PC-9 (cell line): ENCODE data around the gene TMPRSS4. TPM values are rescaled to one million over a fixed set of nuclear protein-coding genes. Genes with fewer than 3 reads are reported as not detected.

Experiments used
- BruUV-seq: library from RNA; stranded (reverse); fragments of 400-500 nt; replicated peaks from 2 replicates; lab custom pipeline; 2021; lab: Mats Ljungman, UMichigan
- CTCF ChIA-PET: fragments of 300-600 bp; sonication (Branson Sonifier 250); formaldehyde crosslinking; loops from one replicate; lab custom pipeline; 2022; ENCODE audit warnings: antibody characterized with exemption; lab: Charles Lee
- POLR2A ChIA-PET: fragments of 300-600 bp; sonication (Branson Sonifier 250); formaldehyde crosslinking; loops from one replicate; lab custom pipeline; 2022; ENCODE audit warnings: antibody characterized with exemption; ENCODE audit not compliant: unreplicated experiment; lab: Charles Lee
- DNase-seq, 2 experiments: peaks; one replicate each; pipeline versions ENCODE4 v3.0.0 to v3.0.0-alpha.2; 2015 to 2022; ENCODE audit warnings: mixed read lengths in 1 of 2
- H2AFZ ChIP-seq: fragments of 200-600 bp; sonication (generic); 2 replicates; pipeline ENCODE4 v1.8.1; 2017; ENCODE audit warnings: antibody characterized with exemption
- H3F3A ChIP-seq: fragments of 200-600 bp; sonication (generic); 2 replicates; pipeline ENCODE4 v1.8.1; 2017; ENCODE audit warnings: antibody characterized with exemption, mild to moderate bottlenecking, low read depth; ENCODE audit not compliant: insufficient read depth
- H3K27ac ChIP-seq: fragments of 200-600 bp; sonication (generic); 2 replicates; pipeline ENCODE4 v1.6.1; 2016; ENCODE audit warnings: mixed run types
- H3K27me3 ChIP-seq: fragments of 200-600 bp; sonication (generic); 2 replicates; pipeline ENCODE4 v1.6.1; 2016; ENCODE audit warnings: low read depth, mixed run types; ENCODE audit not compliant: insufficient read depth
- H3K36me3 ChIP-seq: fragments of 200-600 bp; sonication (generic); 2 replicates; pipeline ENCODE4 v1.6.1; 2016; ENCODE audit warnings: low read depth, mixed run types
- H3K4me1 ChIP-seq: fragments of 200-600 bp; sonication (generic); replicated peaks from 2 replicates; pipeline ENCODE4 v1.6.1; 2016; ENCODE audit warnings: mixed run types; ENCODE audit not compliant: insufficient read depth
- H3K4me2 ChIP-seq: fragments of 200-600 bp; sonication (generic); 2 replicates; pipeline ENCODE4 v1.6.1; 2017; ENCODE audit warnings: mixed run types
- H3K4me3 ChIP-seq: fragments of 200-600 bp; sonication (generic); 2 replicates; pipeline ENCODE4 v1.6.1; 2016; ENCODE audit warnings: mixed run types
- H3K79me2 ChIP-seq: fragments of 200-600 bp; sonication (generic); 2 replicates; pipeline ENCODE4 v1.6.1; 2017; ENCODE audit warnings: low read depth, mixed run types
- H3K9me2 ChIP-seq: fragments of 200-600 bp; sonication (generic); 2 replicates; pipeline ENCODE4 v1.8.1; 2017; ENCODE audit warnings: mild to moderate bottlenecking; ENCODE audit not compliant: insufficient read depth
- H3K9me3 ChIP-seq: fragments of 200-600 bp; sonication (generic); 2 replicates; pipeline ENCODE4 v1.8.1; 2016; ENCODE audit warnings: low read depth; ENCODE audit not compliant: insufficient read depth
- H4K20me1 ChIP-seq: fragments of 200-600 bp; sonication (generic); 2 replicates; pipeline ENCODE4 v1.8.1; 2017; ENCODE audit not compliant: insufficient read depth
- EZH2 ChIP-seq: fragments of 200-600 bp; sonication (generic); IDR thresholded peaks from 2 replicates; pipeline ENCODE4 v1.8.0; 2017; ENCODE audit warnings: antibody characterized with exemption, low read depth
- intact Hi-C: fragments of 100-400 bp; cut with micrococcal nuclease; formaldehyde crosslinking; loops from one replicate; pipeline ENCODE4 v1.10.0; 2022; ENCODE audit not compliant: unreplicated experiment
- total RNA-seq: library from RNA; stranded (reverse); gene quantifications from 2 replicates; pipeline ENCODE4 v1.2.3, GENCODE V29; 2021
- TF ChIP-seq, protein P1 (sequence below): fragments of 200-600 bp; sonication (generic); conservative IDR thresholded peaks from 2 replicates; pipeline ENCODE4 v1.6.1; 2017; ENCODE audit warnings: mixed run types, antibody characterized with exemption, mild to moderate bottlenecking, moderate library complexity

Gene TMPRSS4
- total RNA-seq, 1 experiment from 2014 or later, result 27.6 TPM

GRCh38 chr11:118065384-118065783, 11.5 kb upstream of the TMPRSS4 start:
- no peak for DNase-seq
- no peaks in the 10 kb centered on the region for H3K79me2 ChIP-seq
- no peaks in the 10 kb centered on the region for H3F3A ChIP-seq
- H2AFZ ChIP-seq, result no peak overlapping the region
- no peak overlapping the region for H3K4me3 ChIP-seq
- no peaks in the 10 kb centered on the region for H3K36me3 ChIP-seq
- no TSS peak for BruUV-seq
- H4K20me1 ChIP-seq, result no peaks in the 10 kb centered on the region
- POLR2A ChIA-PET, result no interaction called here
- no peaks in the 10 kb centered on the region for H3K27me3 ChIP-seq
- no peak overlapping the region for H3K4me2 ChIP-seq
- no peaks in the 10 kb centered on the region for H3K9me2 ChIP-seq
- no peaks in the 10 kb centered on the region for H3K9me3 ChIP-seq
- CTCF ChIA-PET, result no interaction called here
- no peak for TF ChIP-seq EZH2
- TF ChIP-seq, protein P1, sequence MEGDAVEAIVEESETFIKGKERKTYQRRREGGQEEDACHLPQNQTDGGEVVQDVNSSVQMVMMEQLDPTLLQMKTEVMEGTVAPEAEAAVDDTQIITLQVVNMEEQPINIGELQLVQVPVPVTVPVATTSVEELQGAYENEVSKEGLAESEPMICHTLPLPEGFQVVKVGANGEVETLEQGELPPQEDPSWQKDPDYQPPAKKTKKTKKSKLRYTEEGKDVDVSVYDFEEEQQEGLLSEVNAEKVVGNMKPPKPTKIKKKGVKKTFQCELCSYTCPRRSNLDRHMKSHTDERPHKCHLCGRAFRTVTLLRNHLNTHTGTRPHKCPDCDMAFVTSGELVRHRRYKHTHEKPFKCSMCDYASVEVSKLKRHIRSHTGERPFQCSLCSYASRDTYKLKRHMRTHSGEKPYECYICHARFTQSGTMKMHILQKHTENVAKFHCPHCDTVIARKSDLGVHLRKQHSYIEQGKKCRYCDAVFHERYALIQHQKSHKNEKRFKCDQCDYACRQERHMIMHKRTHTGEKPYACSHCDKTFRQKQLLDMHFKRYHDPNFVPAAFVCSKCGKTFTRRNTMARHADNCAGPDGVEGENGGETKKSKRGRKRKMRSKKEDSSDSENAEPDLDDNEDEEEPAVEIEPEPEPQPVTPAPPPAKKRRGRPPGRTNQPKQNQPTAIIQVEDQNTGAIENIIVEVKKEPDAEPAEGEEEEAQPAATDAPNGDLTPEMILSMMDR, result no peak
- no peak overlapping the region for H3K27ac ChIP-seq
- intact Hi-C loops, result no loop called here
- H3K4me1 ChIP-seq, result no peaks in the 10 kb centered on the region

- intact Hi-C loops, result no loop called here
- CTCF ChIA-PET, result interaction anchor here (0.6 kb wide), 1 partner anchor 283 kb away, joined by 4 read pairs; no protein-coding TSS in a partner anchor
- Histone ChIP-seq H4K20me1 (no peaks in the 10 kb centered on the region), H3K9me2 (no peaks in the 10 kb centered on the region), H2AFZ (no peak overlapping the region), H3K4me1 (no peaks in the 10 kb centered on the region), H3K36me3 (no peaks in the 10 kb centered on the region), H3F3A (no peaks in the 10 kb centered on the region), H3K27ac (no peak overlapping the region), H3K4me3 (no peak overlapping the region), H3K27me3 (no peaks in the 10 kb centered on the region), H3K9me3 (no peaks in the 10 kb centered on the region), H3K4me2 (no peak overlapping the region), H3K79me2 (no peaks in the 10 kb centered on the region)
- POLR2A ChIA-PET, result no interaction called here
- TF ChIP-seq, protein P1, result no peak
- no peak for TF ChIP-seq EZH2
- BruUV-seq, result no TSS peak
- no peak for DNase-seq
Measured at GRCh38 chr11:118067006-118067405, 9.9 kb upstream of the TMPRSS4 start.

- Histone ChIP-seq H3K36me3 (no peaks in the 10 kb centered on the region), H4K20me1 (no peaks in the 10 kb centered on the region), H3K9me3 (no peaks in the 10 kb centered on the region), H3K4me2 (no peak overlapping the region), H2AFZ (no peak overlapping the region), H3K27ac (no peak overlapping the region), H3K9me2 (no peaks in the 10 kb centered on the region), H3K27me3 (no peaks in the 10 kb centered on the region), H3K4me3 (no peak overlapping the region), H3F3A (no peaks in the 10 kb centered on the region), H3K79me2 (no peaks in the 10 kb centered on the region), H3K4me1 (no peaks in the 10 kb centered on the region)
- DNase-seq, result no peak
- ChIA-PET POLR2A (no interaction called here), CTCF (interaction anchor here (0.7 kb wide), 1 partner anchor 694 kb away, joined by 3 read pairs; no protein-coding TSS in a partner anchor)
- no TSS peak for BruUV-seq
- intact Hi-C loops, result no loop called here
- TF ChIP-seq EZH2, result no peak
- TF ChIP-seq, protein P1, result no peak
Measured at GRCh38 chr11:118068206-118068944, 8.5 kb upstream of the TMPRSS4 start.
